AG04450 (cell line): ENCODE results near the gene TSC22D1. TPM values are rescaled to one million over a fixed set of nuclear protein-coding genes. Genes with fewer than 3 reads are reported as not detected.

Experiments
- CTCF ChIA-PET: fragments of 300-600, 350-600 bp; formaldehyde crosslinking; extraction: SDS; loops from one replicate; lab custom pipeline; 2022; ENCODE audit warnings: antibody characterized with exemption, inconsistent platforms; lab: Charles Lee
- POLR2A ChIA-PET: fragments of 350-600 bp; formaldehyde crosslinking; extraction: SDS; loops from one replicate; lab custom pipeline; 2021; ENCODE audit warnings: antibody characterized with exemption, inconsistent platforms; lab: Yijun Ruan, JAX
- DNase-seq: peaks from one replicate; pipeline ENCODE4 v3.0.0-alpha.2; 2011; ENCODE audit warnings: low read depth, low spot score
- H3K27ac ChIP-seq: one replicate; pipeline ENCODE4 v1.5.1; 2012; ENCODE audit warnings: low read depth, low read length, control low read depth
- H3K27me3 ChIP-seq: one replicate; pipeline ENCODE4 v1.6.0; 2012; ENCODE audit warnings: low read length; ENCODE audit not compliant: control insufficient read depth, insufficient read depth
- H3K4me3 ChIP-seq: 2 replicates; pipeline ENCODE4 v1.5.1; 2011; ENCODE audit warnings: mild to moderate bottlenecking, low read depth, low read length, control low read depth
- H3K9me3 ChIP-seq: 2 replicates; pipeline ENCODE4 v1.5.1; 2012; ENCODE audit warnings: low read length; ENCODE audit not compliant: control insufficient read depth, insufficient read depth
- CTCF ChIP-seq: IDR thresholded peaks from 2 replicates; pipeline ENCODE4 v1.5.1; 2011; ENCODE audit warnings: low read depth, low read length, control low read depth, inconsistent platforms
- polyA plus RNA-seq: library from polyadenylated mRNA; depleted of rRNA; stranded (reverse); fragments of >200 nt; gene quantifications from 2 replicates; pipeline ENCODE4 v1.2.3, GENCODE V29; 2011

The TSC22D1 gene
- polyA plus RNA-seq, 1 experiment: 77.3 TPM

- no peak for DNase-seq
- ChIA-PET CTCF (interaction anchor here (1.4 kb wide), 1 partner anchor 67 kb away, joined by 4 read pairs; no protein-coding TSS in a partner anchor), POLR2A (interaction anchor here (0.7 kb wide), 1 partner anchor 24 kb away, joined by 5 read pairs; no protein-coding TSS in a partner anchor)
- Histone ChIP-seq H3K27ac (no peak overlapping the region), H3K4me3 (no peak overlapping the region), H3K27me3 (no peaks in the 10 kb centered on the region), H3K9me3 (no peaks in the 10 kb centered on the region; the same call in 1 of the 2 replicates)
- TF ChIP-seq CTCF: no peak
Measured at GRCh38 chr13:44549476-44549875, 26.7 kb downstream of the TSC22D1 start.

- no peak overlapping the region for H3K4me3 ChIP-seq
- ChIA-PET POLR2A (no interaction called here), CTCF (no interaction called here)
- no peak for DNase-seq
- no peak for TF ChIP-seq CTCF
- no peaks in the 10 kb centered on the region for H3K9me3 ChIP-seq
- H3K27me3 ChIP-seq: no peaks in the 10 kb centered on the region
- no peak overlapping the region for H3K27ac ChIP-seq
Measured at GRCh38 chr13:44546164-44546563, 30.0 kb downstream of the TSC22D1 start.

- no peak overlapping the region for H3K27ac ChIP-seq
- ChIA-PET POLR2A (no interaction called here), CTCF (interaction anchor here (1.1 kb wide), 1 partner anchor 36 kb away, joined by 4 read pairs; no protein-coding TSS in a partner anchor)
- TF ChIP-seq CTCF: no peak
- no peaks in the 10 kb centered on the region for H3K27me3 ChIP-seq
- H3K9me3 ChIP-seq: no peaks in the 10 kb centered on the region
- no peak overlapping the region for H3K4me3 ChIP-seq
- DNase-seq: no peak
Measured at GRCh38 chr13:44543369-44543768, 32.8 kb downstream of the TSC22D1 start.

GRCh38 chr13:44542361-44542760 is 33.8 kb downstream of the TSC22D1 start:
- Histone ChIP-seq H3K27me3 (no peaks in the 10 kb centered on the region), H3K4me3 (no peak overlapping the region), H3K27ac (no peak overlapping the region), H3K9me3 (no peaks in the 10 kb centered on the region)
- TF ChIP-seq CTCF: no peak
- CTCF ChIA-PET: interaction anchor here (1.1 kb wide), 1 partner anchor 35 kb away, joined by 4 read pairs; no protein-coding TSS in a partner anchor
- DNase-seq: no peak
- POLR2A ChIA-PET: no interaction called here

GRCh38 chr13:44541601-44542000 is 34.5 kb downstream of the TSC22D1 start:
- Histone ChIP-seq H3K27ac (no peak overlapping the region), H3K9me3 (no peaks in the 10 kb centered on the region), H3K4me3 (no peak overlapping the region), H3K27me3 (no peaks in the 10 kb centered on the region)
- no peak for TF ChIP-seq CTCF
- POLR2A ChIA-PET: no interaction called here
- CTCF ChIA-PET: interaction anchor here (2.4 kb wide), 1 partner anchor 58 kb away, joined by 8 read pairs; no protein-coding TSS in a partner anchor
- no peak for DNase-seq
